ENCODE measurements around the gene THUMPD3. TPM values are rescaled to one million over a fixed set of nuclear protein-coding genes. Genes with fewer than 3 reads are reported as not detected.

Gene THUMPD3
- total RNA-seq, 1 experiment from 2014 or later: 62.2 TPM

- intact Hi-C loops (cut with micrococcal nuclease; ENCODE audit: unreplicated experiment): loop anchor here (5.0 to 10.0 kb wide), 2 partner anchors 88 to 385 kb away; partner anchors contain the start of gene BRPF1
- no peaks in the 10 kb centered on the region for H3K36me3 Mint-ChIP-seq (ENCODE audit: insufficient read depth, unreplicated experiment)
- H3K27me3 Mint-ChIP-seq (ENCODE audit: insufficient read depth, unreplicated experiment): no peaks in the 10 kb centered on the region
- DNase-seq: peak in 1 of 2 experiments; percentile 18
- Histone ChIP-seq H3K9me3 (no peaks in the 10 kb centered on the region), H3K27me3 (replicated peaks; ENCODE audit: control insufficient read depth, insufficient read depth, low read length) (no peaks in the 10 kb centered on the region), H3K4me1 (peaks cover 48% of the 10 kb centered on the region), H3K36me3 (ENCODE audit: control insufficient read depth, insufficient read depth, low read length) (no peaks in the 10 kb centered on the region), H3K4me3 (ENCODE audit: low read depth, low read length) (no peak overlapping the region)
- H3K4me3 Mint-ChIP-seq (ENCODE audit: unreplicated experiment): no peak overlapping the region
- H3K4me1 Mint-ChIP-seq (ENCODE audit: low read depth, unreplicated experiment): peaks cover 35% of the 10 kb centered on the region
- no peak for TF ChIP-seq CTCF (IDR thresholded peaks at IDR 0.05; ENCODE audit: insufficient read depth in 1 of 2, low read depth in 1 of 2, low read length in 1 of 2, severe bottlenecking in 1 of 2, unreplicated experiment in 1 of 2)
- no peak overlapping the region for H3K27ac Mint-ChIP-seq (ENCODE audit: unreplicated experiment)
- ChIA-PET CTCF (no interaction called here), POLR2A (interaction anchor here (1.0 kb wide), 1 partner anchor 14 kb away, joined by 4 read pairs; no protein-coding TSS in a partner anchor)
- H3K9me3 Mint-ChIP-seq (ENCODE audit: unreplicated experiment): no peaks in the 10 kb centered on the region
- BruUV-seq (replicated peaks): no TSS peak
These were observed 13.3 kb upstream of the THUMPD3 start for GRCh38 chr3:9349321-9350117.

DNA sequence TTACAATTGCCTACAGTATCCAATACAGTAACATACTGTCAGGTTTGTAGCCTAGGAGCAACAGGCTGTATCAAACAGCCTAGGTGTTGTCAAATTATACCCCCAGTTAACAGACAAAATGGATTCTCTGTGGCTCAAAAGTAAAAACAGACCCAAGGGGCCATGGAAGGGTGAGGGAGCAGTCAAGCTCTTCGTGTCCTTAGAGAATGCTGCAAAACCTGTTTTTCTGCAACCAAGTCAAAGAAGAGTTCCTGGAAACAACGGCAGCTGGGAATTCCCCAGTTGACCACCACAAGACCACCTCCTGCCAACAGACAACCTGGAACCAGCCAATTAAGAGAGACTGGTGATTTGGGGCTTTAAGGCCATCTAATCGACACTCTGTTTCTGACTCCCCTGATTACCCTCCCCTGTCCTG, 11.1 kb upstream of the THUMPD3 start:
- Mint-ChIP-seq H3K27ac (ENCODE audit: unreplicated experiment) (peak overlapping the region; percentile 91), H3K4me1 (ENCODE audit: low read depth, unreplicated experiment) (peaks cover 49% of the 10 kb centered on the region), H3K27me3 (ENCODE audit: insufficient read depth, unreplicated experiment) (no peaks in the 10 kb centered on the region), H3K36me3 (ENCODE audit: insufficient read depth, unreplicated experiment) (no peaks in the 10 kb centered on the region), H3K4me3 (ENCODE audit: unreplicated experiment) (peak overlapping the region; percentile 71), H3K9me3 (ENCODE audit: unreplicated experiment) (no peaks in the 10 kb centered on the region)
- BruUV-seq (replicated peaks): no TSS peak
- no peak for TF ChIP-seq CTCF (IDR thresholded peaks at IDR 0.05; ENCODE audit: insufficient read depth in 1 of 2, low read depth in 1 of 2, low read length in 1 of 2, severe bottlenecking in 1 of 2, unreplicated experiment in 1 of 2)
- Histone ChIP-seq H3K4me3 (ENCODE audit: low read depth, low read length) (no peak overlapping the region), H3K9me3 (no peaks in the 10 kb centered on the region), H3K4me1 (peaks cover 60% of the 10 kb centered on the region), H3K36me3 (ENCODE audit: control insufficient read depth, insufficient read depth, low read length) (no peaks in the 10 kb centered on the region), H3K27me3 (replicated peaks; ENCODE audit: control insufficient read depth, insufficient read depth, low read length) (no peaks in the 10 kb centered on the region)
- peak; percentile 68 for DNase-seq
- ChIA-PET POLR2A (interaction anchor here (0.5 to 1.4 kb wide), 3 partner anchors 11 to 47 kb away, joined by 3 to 10 read pairs (median 4); partner anchors contain the start of gene THUMPD3), CTCF (interaction anchor here (1.0 kb wide), 1 partner anchor 11 kb away, joined by 4 read pairs; the partner anchor contains the start of gene THUMPD3)
- intact Hi-C loops (cut with micrococcal nuclease; ENCODE audit: unreplicated experiment): loop anchor here (2.0 to 10.0 kb wide), 4 partner anchors 33 to 383 kb away; partner anchors contain the start of genes BRPF1 and MTMR14

GRCh38 chr3:9352917-9353752, 9.7 kb upstream of the THUMPD3 start:
- DNase-seq: peak; percentile 73
- POLR2A ChIA-PET: interaction anchor here (1.3 to 2.0 kb wide), 2 partner anchors 10 to 43 kb away, joined by 24 to 28 read pairs; partner anchors contain the start of genes SETD5 and THUMPD3
- Mint-ChIP-seq H3K27me3 (ENCODE audit: insufficient read depth, unreplicated experiment) (no peaks in the 10 kb centered on the region), H3K27ac (ENCODE audit: unreplicated experiment) (peak overlapping the region; percentile 91), H3K4me1 (ENCODE audit: low read depth, unreplicated experiment) (peaks cover 49% of the 10 kb centered on the region), H3K9me3 (ENCODE audit: unreplicated experiment) (no peaks in the 10 kb centered on the region), H3K4me3 (ENCODE audit: unreplicated experiment) (peak overlapping the region; percentile 71), H3K36me3 (ENCODE audit: insufficient read depth, unreplicated experiment) (no peaks in the 10 kb centered on the region)
- peak; percentile 75 to 77 for TF ChIP-seq CTCF (IDR thresholded peaks at IDR 0.05; ENCODE audit: insufficient read depth in 1 of 2, low read depth in 1 of 2, low read length in 1 of 2, severe bottlenecking in 1 of 2, unreplicated experiment in 1 of 2)
- Histone ChIP-seq H3K9me3 (no peaks in the 10 kb centered on the region), H3K27me3 (replicated peaks; ENCODE audit: control insufficient read depth, insufficient read depth, low read length) (no peaks in the 10 kb centered on the region), H3K36me3 (ENCODE audit: control insufficient read depth, insufficient read depth, low read length) (no peaks in the 10 kb centered on the region), H3K4me1 (peaks cover 60% of the 10 kb centered on the region), H3K4me3 (ENCODE audit: low read depth, low read length) (0 out of 2 replicates have a peak overlapping the region, but pooled peaks have one; percentile 0)
- intact Hi-C loops (cut with micrococcal nuclease; ENCODE audit: unreplicated experiment): loop anchor here (1.0 to 10.0 kb wide), 7 partner anchors 9 to 382 kb away; partner anchors contain the start of genes BRPF1 and MTMR14
- CTCF ChIA-PET: interaction anchor here (0.6 to 1.6 kb wide), 10 partner anchors 9 to 339 kb away, joined by 3 to 30 read pairs (median 4); partner anchors contain the start of genes MTMR14 and THUMPD3
- BruUV-seq (replicated peaks): no TSS peak
